ENCODE results near the gene CLDN3. TPM values are rescaled to one million over a fixed set of nuclear protein-coding genes. Genes with fewer than 3 reads are reported as not detected.

Gene CLDN3
- total and polyA plus RNA-seq, 9 of the 15 experiments (the other 6 are each of a cell fraction or from before 2014, with no cell fraction given) = 0.29 TPM; not detected in 8

DNA sequence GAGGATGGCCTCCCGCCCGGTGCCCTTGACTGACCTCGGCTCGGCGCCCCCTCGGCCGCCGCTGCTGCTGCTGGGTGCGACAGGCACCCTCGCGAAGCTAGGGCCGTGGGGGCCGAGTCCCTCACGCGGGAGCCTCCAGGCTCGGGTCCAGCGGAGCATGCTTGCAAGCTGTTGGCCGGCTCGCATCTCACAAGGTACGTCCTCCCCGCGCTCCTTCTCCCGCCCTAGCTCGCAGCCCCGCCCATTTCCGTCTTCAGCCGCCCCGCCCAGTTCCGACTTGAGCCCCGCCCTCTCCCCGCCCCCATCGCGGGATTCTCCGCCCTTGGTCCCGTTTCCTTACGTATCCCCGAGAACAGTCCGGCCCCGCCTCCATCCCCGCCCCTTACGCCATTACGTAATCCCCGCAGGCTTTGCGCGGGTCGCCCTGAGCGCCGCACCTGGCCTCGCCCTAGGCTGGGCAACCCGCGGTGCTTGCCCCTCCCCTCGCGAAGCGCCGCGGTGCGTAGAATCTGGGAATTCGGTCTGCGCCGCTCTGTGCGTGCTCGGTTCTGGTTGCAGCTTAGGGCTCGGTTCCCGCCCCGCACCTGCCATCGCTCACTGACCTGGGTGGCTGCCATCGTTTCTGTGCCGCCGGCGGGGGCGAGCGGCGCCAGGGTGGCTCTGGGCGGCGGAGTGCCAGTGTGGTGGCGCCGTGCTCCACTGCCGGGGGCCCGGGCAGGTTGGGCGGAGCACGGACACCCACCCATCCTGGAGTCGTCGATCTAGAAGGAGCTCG lies 31.3 kb downstream of the CLDN3 start, which contains the start of gene ABHD11 (continued):
- TF ChIP-seq ZNF311 (CRISPR knock-in tag; IDR thresholded peaks at IDR 0.05) (no peak), ZBTB8A (IDR thresholded peaks at IDR 0.05; ENCODE audit: partially characterized antibody) (no peak), HNRNPL (IDR thresholded peaks at IDR 0.05; ENCODE audit: low read depth, low read length) (peak; percentile 99), ZNF444 (CRISPR knock-in tag; IDR thresholded peaks at IDR 0.05) (no peak), STAT5B (CRISPR knock-in tag; IDR thresholded peaks at IDR 0.05) (no peak), RUNX1 (IDR thresholded peaks at IDR 0.05; ENCODE audit: low read depth) (0 out of 2 replicates have a peak, but pooled peaks have one; percentile 33), ZNF134 (CRISPR knock-in tag; conservative IDR thresholded peaks at IDR 0.05) (no peak; the same call in 1 of the 2 replicates), SRSF1 (IDR thresholded peaks at IDR 0.05; ENCODE audit: low read depth, low read length) (no peak), HDAC6 (IDR thresholded peaks at IDR 0.05; ENCODE audit: low read depth, low read length) (no peak; the same call in 1 of the 2 replicates), NCOA6 (IDR thresholded peaks at IDR 0.05) (no peak), ZNF445 (CRISPR knock-in tag; IDR thresholded peaks at IDR 0.05; ENCODE audit: low read depth) (no peak), SREBF2 (CRISPR knock-in tag; IDR thresholded peaks at IDR 0.05) (no peak)
- TF ChIP-seq, protein P1, sequence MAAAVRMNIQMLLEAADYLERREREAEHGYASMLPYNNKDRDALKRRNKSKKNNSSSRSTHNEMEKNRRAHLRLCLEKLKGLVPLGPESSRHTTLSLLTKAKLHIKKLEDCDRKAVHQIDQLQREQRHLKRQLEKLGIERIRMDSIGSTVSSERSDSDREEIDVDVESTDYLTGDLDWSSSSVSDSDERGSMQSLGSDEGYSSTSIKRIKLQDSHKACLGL (CRISPR knock-in tag; IDR thresholded peaks at IDR 0.05; ENCODE audit: borderline replicate concordance, poor library complexity, severe bottlenecking) = no peak
- TF ChIP-seq, protein P2, sequence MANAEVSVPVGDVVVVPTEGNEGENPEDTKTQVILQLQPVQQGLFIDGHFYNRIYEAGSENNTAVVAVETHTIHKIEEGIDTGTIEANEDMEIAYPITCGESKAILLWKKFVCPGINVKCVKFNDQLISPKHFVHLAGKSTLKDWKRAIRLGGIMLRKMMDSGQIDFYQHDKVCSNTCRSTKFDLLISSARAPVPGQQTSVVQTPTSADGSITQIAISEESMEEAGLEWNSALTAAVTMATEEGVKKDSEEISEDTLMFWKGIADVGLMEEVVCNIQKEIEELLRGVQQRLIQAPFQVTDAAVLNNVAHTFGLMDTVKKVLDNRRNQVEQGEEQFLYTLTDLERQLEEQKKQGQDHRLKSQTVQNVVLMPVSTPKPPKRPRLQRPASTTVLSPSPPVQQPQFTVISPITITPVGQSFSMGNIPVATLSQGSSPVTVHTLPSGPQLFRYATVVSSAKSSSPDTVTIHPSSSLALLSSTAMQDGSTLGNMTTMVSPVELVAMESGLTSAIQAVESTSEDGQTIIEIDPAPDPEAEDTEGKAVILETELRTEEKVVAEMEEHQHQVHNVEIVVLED (CRISPR knock-in tag; IDR thresholded peaks at IDR 0.05) = peak; percentile 91
- TF ChIP-seq, protein P3, sequence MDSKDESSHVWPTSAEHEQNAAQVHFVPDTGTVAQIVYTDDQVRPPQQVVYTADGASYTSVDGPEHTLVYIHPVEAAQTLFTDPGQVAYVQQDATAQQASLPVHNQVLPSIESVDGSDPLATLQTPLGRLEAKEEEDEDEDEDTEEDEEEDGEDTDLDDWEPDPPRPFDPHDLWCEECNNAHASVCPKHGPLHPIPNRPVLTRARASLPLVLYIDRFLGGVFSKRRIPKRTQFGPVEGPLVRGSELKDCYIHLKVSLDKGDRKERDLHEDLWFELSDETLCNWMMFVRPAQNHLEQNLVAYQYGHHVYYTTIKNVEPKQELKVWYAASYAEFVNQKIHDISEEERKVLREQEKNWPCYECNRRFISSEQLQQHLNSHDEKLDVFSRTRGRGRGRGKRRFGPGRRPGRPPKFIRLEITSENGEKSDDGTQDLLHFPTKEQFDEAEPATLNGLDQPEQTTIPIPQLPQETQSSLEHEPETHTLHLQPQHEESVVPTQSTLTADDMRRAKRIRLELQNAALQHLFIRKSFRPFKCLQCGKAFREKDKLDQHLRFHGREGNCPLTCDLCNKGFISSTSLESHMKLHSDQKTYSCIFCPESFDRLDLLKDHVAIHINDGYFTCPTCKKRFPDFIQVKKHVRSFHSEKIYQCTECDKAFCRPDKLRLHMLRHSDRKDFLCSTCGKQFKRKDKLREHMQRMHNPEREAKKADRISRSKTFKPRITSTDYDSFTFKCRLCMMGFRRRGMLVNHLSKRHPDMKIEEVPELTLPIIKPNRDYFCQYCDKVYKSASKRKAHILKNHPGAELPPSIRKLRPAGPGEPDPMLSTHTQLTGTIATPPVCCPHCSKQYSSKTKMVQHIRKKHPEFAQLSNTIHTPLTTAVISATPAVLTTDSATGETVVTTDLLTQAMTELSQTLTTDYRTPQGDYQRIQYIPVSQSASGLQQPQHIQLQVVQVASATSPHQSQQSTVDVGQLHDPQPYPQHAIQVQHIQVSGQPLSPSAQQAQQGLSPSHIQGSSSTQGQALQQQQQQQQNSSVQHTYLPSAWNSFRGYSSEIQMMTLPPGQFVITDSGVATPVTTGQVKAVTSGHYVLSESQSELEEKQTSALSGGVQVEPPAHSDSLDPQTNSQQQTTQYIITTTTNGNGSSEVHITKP (IDR thresholded peaks at IDR 0.05; ENCODE audit: partially characterized antibody) = no peak
- TF ChIP-seq, protein P4, sequence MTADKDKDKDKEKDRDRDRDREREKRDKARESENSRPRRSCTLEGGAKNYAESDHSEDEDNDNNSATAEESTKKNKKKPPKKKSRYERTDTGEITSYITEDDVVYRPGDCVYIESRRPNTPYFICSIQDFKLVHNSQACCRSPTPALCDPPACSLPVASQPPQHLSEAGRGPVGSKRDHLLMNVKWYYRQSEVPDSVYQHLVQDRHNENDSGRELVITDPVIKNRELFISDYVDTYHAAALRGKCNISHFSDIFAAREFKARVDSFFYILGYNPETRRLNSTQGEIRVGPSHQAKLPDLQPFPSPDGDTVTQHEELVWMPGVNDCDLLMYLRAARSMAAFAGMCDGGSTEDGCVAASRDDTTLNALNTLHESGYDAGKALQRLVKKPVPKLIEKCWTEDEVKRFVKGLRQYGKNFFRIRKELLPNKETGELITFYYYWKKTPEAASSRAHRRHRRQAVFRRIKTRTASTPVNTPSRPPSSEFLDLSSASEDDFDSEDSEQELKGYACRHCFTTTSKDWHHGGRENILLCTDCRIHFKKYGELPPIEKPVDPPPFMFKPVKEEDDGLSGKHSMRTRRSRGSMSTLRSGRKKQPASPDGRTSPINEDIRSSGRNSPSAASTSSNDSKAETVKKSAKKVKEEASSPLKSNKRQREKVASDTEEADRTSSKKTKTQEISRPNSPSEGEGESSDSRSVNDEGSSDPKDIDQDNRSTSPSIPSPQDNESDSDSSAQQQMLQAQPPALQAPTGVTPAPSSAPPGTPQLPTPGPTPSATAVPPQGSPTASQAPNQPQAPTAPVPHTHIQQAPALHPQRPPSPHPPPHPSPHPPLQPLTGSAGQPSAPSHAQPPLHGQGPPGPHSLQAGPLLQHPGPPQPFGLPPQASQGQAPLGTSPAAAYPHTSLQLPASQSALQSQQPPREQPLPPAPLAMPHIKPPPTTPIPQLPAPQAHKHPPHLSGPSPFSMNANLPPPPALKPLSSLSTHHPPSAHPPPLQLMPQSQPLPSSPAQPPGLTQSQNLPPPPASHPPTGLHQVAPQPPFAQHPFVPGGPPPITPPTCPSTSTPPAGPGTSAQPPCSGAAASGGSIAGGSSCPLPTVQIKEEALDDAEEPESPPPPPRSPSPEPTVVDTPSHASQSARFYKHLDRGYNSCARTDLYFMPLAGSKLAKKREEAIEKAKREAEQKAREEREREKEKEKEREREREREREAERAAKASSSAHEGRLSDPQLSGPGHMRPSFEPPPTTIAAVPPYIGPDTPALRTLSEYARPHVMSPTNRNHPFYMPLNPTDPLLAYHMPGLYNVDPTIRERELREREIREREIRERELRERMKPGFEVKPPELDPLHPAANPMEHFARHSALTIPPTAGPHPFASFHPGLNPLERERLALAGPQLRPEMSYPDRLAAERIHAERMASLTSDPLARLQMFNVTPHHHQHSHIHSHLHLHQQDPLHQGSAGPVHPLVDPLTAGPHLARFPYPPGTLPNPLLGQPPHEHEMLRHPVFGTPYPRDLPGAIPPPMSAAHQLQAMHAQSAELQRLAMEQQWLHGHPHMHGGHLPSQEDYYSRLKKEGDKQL (CRISPR knock-in tag; IDR thresholded peaks at IDR 0.05; ENCODE audit: borderline replicate concordance) = peak; percentile 62; the same call in 1 of the 2 replicates
